Astrocyte of the spinal cord (primary cell): ENCODE data around the gene UBAP2L.

ENCODE experiments used
- DNase-seq: peaks from one replicate; pipeline ENCODE4 v3.0.0; 2011; ENCODE audit warnings: low read depth, low spot score
- H3K4me3 ChIP-seq: 2 replicates; pipeline ENCODE4 v1.5.1; 2011; ENCODE audit warnings: low read depth, mild to moderate bottlenecking, low read length, moderate library complexity
- CTCF ChIP-seq: IDR thresholded peaks from 2 replicates; pipeline ENCODE4 v1.5.1; 2012; ENCODE audit warnings: low read depth, mild to moderate bottlenecking, low read length, inconsistent platforms
- in situ Hi-C: cut with HindIII; loops from 2 replicates; pipeline ENCODE4 v1.10.0; 2017; ENCODE audit warnings: low sequenced_read_pairs

Gene UBAP2L

DNA sequence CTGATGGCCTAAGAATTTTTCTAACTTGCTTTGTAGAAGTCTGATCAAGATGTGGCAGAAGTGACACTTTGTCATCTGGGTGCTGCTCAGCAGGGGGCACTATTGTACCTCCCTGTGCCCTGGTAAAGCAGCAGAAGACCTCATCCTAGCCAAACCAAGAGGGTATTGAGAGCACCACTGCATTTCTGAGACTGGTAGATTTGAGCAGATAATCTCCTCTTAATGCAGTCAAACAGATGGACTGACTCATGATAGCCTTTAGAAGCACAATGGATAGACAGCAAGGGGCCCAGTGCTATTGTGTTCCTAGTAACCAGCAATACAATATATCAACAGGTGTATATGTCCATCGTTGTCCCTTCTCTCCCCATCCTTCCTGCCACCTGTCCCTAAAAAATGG lies 34.6 kb upstream of the UBAP2L start:
- DNase-seq: peak; percentile 35
- H3K4me3 ChIP-seq: no peak overlapping the region
- peak; percentile 43 for TF ChIP-seq CTCF
- in situ Hi-C loops: no loop called here

GRCh38 chr1:154186852-154187501 lies 33.8 kb upstream of the UBAP2L start:
- no peak for TF ChIP-seq CTCF
- DNase-seq: no peak
- in situ Hi-C loops: no loop called here
- no peak overlapping the region for H3K4me3 ChIP-seq

GRCh38 chr1:154190550-154190949 lies 30.2 kb upstream of the UBAP2L start:
- peak; percentile 47 for DNase-seq
- H3K4me3 ChIP-seq: no peak overlapping the region
- no peak for TF ChIP-seq CTCF
- in situ Hi-C loops: no loop called here

GRCh38 chr1:154191990-154192461 lies 28.7 kb upstream of the UBAP2L start, which contains the start of gene TPM3:
TPM3 (minus strand) TSS chr1:154192100; CDS start chr1:154192018, 82 bp downstream.
- no peak within 1 kb of the TSS for H3K4me3 ChIP-seq
- in situ Hi-C loops: no loop called here
- DNase-seq: no peak
- no peak for TF ChIP-seq CTCF

- in situ Hi-C loops: no loop called here
- H3K4me3 ChIP-seq: no peak overlapping the region
- no peak for DNase-seq
- no peak for TF ChIP-seq CTCF
Observed at GRCh38 chr1:154192476-154192875, 28.3 kb upstream of the UBAP2L start.

GRCh38 chr1:154193821-154194220 lies 26.9 kb upstream of the UBAP2L start:
- DNase-seq: no peak
- TF ChIP-seq CTCF: no peak
- in situ Hi-C loops: no loop called here
- H3K4me3 ChIP-seq: no peak overlapping the region
